ENCODE results near the gene PFKFB3.
A peak's percentile ranks its signal among the peaks of the same experiment; 100 is the strongest.
"Not testable (repeated sequence)": the region's sequence is repeated elsewhere in the genome, so short reads cannot be mapped to it uniquely, and the experiment has no call there.

Gene PFKFB3

GRCh38 chr10:6179078-6179477, 23.7 kb upstream of the PFKFB3 start:
- DNase-seq = no peak

GRCh38 chr10:6180480-6181110, 22.1 kb upstream of the PFKFB3 start:
- DNase-seq = no peak

- no peak for DNase-seq
Observed at GRCh38 chr10:6181249-6181648, 21.5 kb upstream of the PFKFB3 start.

- peak; percentile 49 for DNase-seq
Observed at GRCh38 chr10:6182454-6183098, 20.2 kb upstream of the PFKFB3 start.

- no peak for DNase-seq
Observed at GRCh38 chr10:6185039-6185716, 17.6 kb upstream of the PFKFB3 start.

- DNase-seq = no peak
Observed at GRCh38 chr10:6186894-6187256, 15.9 kb upstream of the PFKFB3 start.

GRCh38 chr10:6187278-6187677, 15.5 kb upstream of the PFKFB3 start:
- DNase-seq = peak; percentile 24

- not testable (repeated sequence) for DNase-seq
Observed at GRCh38 chr10:6190033-6190432, 12.7 kb upstream of the PFKFB3 start.

GRCh38 chr10:6191147-6191546, 11.6 kb upstream of the PFKFB3 start:
- DNase-seq = no peak

GRCh38 chr10:6191569-6191968, 11.2 kb upstream of the PFKFB3 start:
- no peak for DNase-seq

- not testable (repeated sequence) for DNase-seq
Observed at GRCh38 chr10:6193342-6193741, 9.4 kb upstream of the PFKFB3 start.

- no peak for DNase-seq
Observed at GRCh38 chr10:6194311-6194710, 8.4 kb upstream of the PFKFB3 start.

- DNase-seq = no peak
Observed at GRCh38 chr10:6195376-6195775, 7.4 kb upstream of the PFKFB3 start.

GRCh38 chr10:6195846-6196245, 6.9 kb upstream of the PFKFB3 start:
- DNase-seq = no peak

GRCh38 chr10:6196524-6196923, 6.2 kb upstream of the PFKFB3 start:
- DNase-seq = not testable (repeated sequence)

- peak; percentile 23 for DNase-seq
Observed at GRCh38 chr10:6197321-6197720, 5.4 kb upstream of the PFKFB3 start.

GRCh38 chr10:6198171-6198570, 4.6 kb upstream of the PFKFB3 start:
- DNase-seq = no peak

- DNase-seq = no peak
Observed at GRCh38 chr10:6199131-6199733, 3.5 kb upstream of the PFKFB3 start.

- DNase-seq = no peak
Observed at GRCh38 chr10:6200440-6200733, 2.3 kb upstream of the PFKFB3 start.

- DNase-seq = peak; percentile 70
Observed at GRCh38 chr10:6200734-6201515, 1.8 kb upstream of the PFKFB3 start.

GRCh38 chr10:6201516-6201975, 1.2 kb upstream of the PFKFB3 start:
- peak; percentile 86 for DNase-seq

GRCh38 chr10:6202098-6202683, 541 bp upstream of the PFKFB3 start:
- DNase-seq = no peak

Measured in DMS53 (cell line).